ENCODE results near the gene TRIM54. TPM values are rescaled to one million over a fixed set of nuclear protein-coding genes. Genes with fewer than 3 reads are reported as not detected.
A peak's percentile ranks its signal among the peaks of the same experiment; 100 is the strongest.
"Not testable (repeated sequence)": the region's sequence is repeated elsewhere in the genome, so short reads cannot be mapped to it uniquely, and the experiment has no call there.

Gene TRIM54
- total RNA-seq, 1 experiment from 2014 or later: 5.5 TPM

- peak; percentile 97 for DNase-seq
- no peaks in the 10 kb centered on the region for H3K27me3 ChIP-seq (ENCODE audit: control insufficient read depth, insufficient read depth, low read length)
- peak within 1 kb of the TSS; percentile 55 for H3K4me3 ChIP-seq (ENCODE audit: insufficient read depth, low read depth, low read length)
- H3K36me3 ChIP-seq (replicated peaks; ENCODE audit: control insufficient read depth, insufficient read depth, low read length): peaks cover 7% of the 10 kb centered on the region
Observed at GRCh38 chr2:27322766-27323595, 40.8 kb downstream of the TRIM54 start, which contains the start of gene MPV17. Gene MPV17, minus strand, starts transcription at chr2:27323097. Its CDS starts 580 bp downstream, at chr2:27322517.

- peak; percentile 49 for DNase-seq
- H3K27me3 ChIP-seq (ENCODE audit: control insufficient read depth, insufficient read depth, low read length): no peaks in the 10 kb centered on the region
- peak overlapping the region; percentile 55 for H3K4me3 ChIP-seq (ENCODE audit: insufficient read depth, low read depth, low read length)
- peaks cover 14% of the 10 kb centered on the region for H3K36me3 ChIP-seq (replicated peaks; ENCODE audit: control insufficient read depth, insufficient read depth, low read length)
Observed at GRCh38 chr2:27323596-27324285, 41.5 kb downstream of the TRIM54 start.

GRCh38 chr2:27324720-27325119, 42.5 kb downstream of the TRIM54 start:
- no peak for DNase-seq
- Histone ChIP-seq H3K27me3 (ENCODE audit: control insufficient read depth, insufficient read depth, low read length) (no peaks in the 10 kb centered on the region), H3K36me3 (replicated peaks; ENCODE audit: control insufficient read depth, insufficient read depth, low read length) (peaks cover 23% of the 10 kb centered on the region), H3K4me3 (ENCODE audit: insufficient read depth, low read depth, low read length) (no peak overlapping the region)

GRCh38 chr2:27335311-27335710, 53.1 kb downstream of the TRIM54 start:
- Histone ChIP-seq H3K4me3 (ENCODE audit: insufficient read depth, low read depth, low read length) (no peak overlapping the region), H3K27me3 (ENCODE audit: control insufficient read depth, insufficient read depth, low read length) (no peaks in the 10 kb centered on the region), H3K36me3 (replicated peaks; ENCODE audit: control insufficient read depth, insufficient read depth, low read length) (peaks cover 42% of the 10 kb centered on the region)
- no peak for DNase-seq

- no peak overlapping the region for H3K4me3 ChIP-seq (ENCODE audit: insufficient read depth, low read depth, low read length)
- no peaks in the 10 kb centered on the region for H3K27me3 ChIP-seq (ENCODE audit: control insufficient read depth, insufficient read depth, low read length)
- no peak for DNase-seq
- H3K36me3 ChIP-seq (replicated peaks; ENCODE audit: control insufficient read depth, insufficient read depth, low read length): peaks cover 43% of the 10 kb centered on the region
Observed at GRCh38 chr2:27336173-27336572, 53.9 kb downstream of the TRIM54 start.

GRCh38 chr2:27347641-27348040, 65.4 kb downstream of the TRIM54 start:
- H3K27me3 ChIP-seq (ENCODE audit: control insufficient read depth, insufficient read depth, low read length): no peaks in the 10 kb centered on the region

GRCh38 chr2:27350106-27350693, 68.0 kb downstream of the TRIM54 start:
- no peaks in the 10 kb centered on the region for H3K27me3 ChIP-seq (ENCODE audit: control insufficient read depth, insufficient read depth, low read length)
- no peak overlapping the region for H3K4me3 ChIP-seq (ENCODE audit: insufficient read depth, low read depth, low read length)
- no peak for DNase-seq
- H3K36me3 ChIP-seq (replicated peaks; ENCODE audit: control insufficient read depth, insufficient read depth, low read length): no peaks in the 10 kb centered on the region

More at GRCh38 chr2:27347641-27348040, 65.4 kb downstream of the TRIM54 start:
- no peak overlapping the region for H3K4me3 ChIP-seq (ENCODE audit: insufficient read depth, low read depth, low read length)
- peaks cover 4% of the 10 kb centered on the region for H3K36me3 ChIP-seq (replicated peaks; ENCODE audit: control insufficient read depth, insufficient read depth, low read length)
- no peak for DNase-seq

GRCh38 chr2:27351802-27352598, 69.8 kb downstream of the TRIM54 start:
- no peaks in the 10 kb centered on the region for H3K36me3 ChIP-seq (replicated peaks; ENCODE audit: control insufficient read depth, insufficient read depth, low read length)
- no peak for DNase-seq
- H3K4me3 ChIP-seq (ENCODE audit: insufficient read depth, low read depth, low read length): no peak overlapping the region
- no peaks in the 10 kb centered on the region for H3K27me3 ChIP-seq (ENCODE audit: control insufficient read depth, insufficient read depth, low read length)

GRCh38 chr2:27353386-27353761, 71.1 kb downstream of the TRIM54 start:
- not testable (repeated sequence) for H3K4me3 ChIP-seq (ENCODE audit: insufficient read depth, low read depth, low read length); H3K27me3 ChIP-seq (ENCODE audit: control insufficient read depth, insufficient read depth, low read length); H3K36me3 ChIP-seq (replicated peaks; ENCODE audit: control insufficient read depth, insufficient read depth, low read length); DNase-seq

- no peaks in the 10 kb centered on the region for H3K27me3 ChIP-seq (ENCODE audit: control insufficient read depth, insufficient read depth, low read length)
- H3K36me3 ChIP-seq (replicated peaks; ENCODE audit: control insufficient read depth, insufficient read depth, low read length): no peaks in the 10 kb centered on the region; the same call in 1 of the 2 replicates
- no peak overlapping the region for H3K4me3 ChIP-seq (ENCODE audit: insufficient read depth, low read depth, low read length)
- DNase-seq: no peak
Observed at GRCh38 chr2:27353762-27354596, 71.8 kb downstream of the TRIM54 start.

GRCh38 chr2:27354597-27354927, 72.3 kb downstream of the TRIM54 start:
- no peak overlapping the region for H3K4me3 ChIP-seq (ENCODE audit: insufficient read depth, low read depth, low read length)
- no peaks in the 10 kb centered on the region; the same call in 1 of the 2 replicates for H3K36me3 ChIP-seq (replicated peaks; ENCODE audit: control insufficient read depth, insufficient read depth, low read length)
- no peaks in the 10 kb centered on the region for H3K27me3 ChIP-seq (ENCODE audit: control insufficient read depth, insufficient read depth, low read length)
- DNase-seq: no peak

GRCh38 chr2:27356056-27356381, 73.8 kb downstream of the TRIM54 start:
- peak overlapping the region; percentile 95 for H3K4me3 ChIP-seq (ENCODE audit: insufficient read depth, low read depth, low read length)
- H3K36me3 ChIP-seq (replicated peaks; ENCODE audit: control insufficient read depth, insufficient read depth, low read length): no peaks in the 10 kb centered on the region; the same call in 1 of the 2 replicates
- peak; percentile 69 for DNase-seq
- H3K27me3 ChIP-seq (ENCODE audit: control insufficient read depth, insufficient read depth, low read length): no peaks in the 10 kb centered on the region

GRCh38 chr2:27356382-27357181, 74.4 kb downstream of the TRIM54 start, which contains the start of gene GTF3C2:
Gene GTF3C2, minus strand, starts transcription at chr2:27356764. Its CDS starts 13,210 bp downstream, at chr2:27343554.
- H3K27me3 ChIP-seq (ENCODE audit: control insufficient read depth, insufficient read depth, low read length): no peaks in the 10 kb centered on the region
- no peaks in the 10 kb centered on the region; the same call in 1 of the 2 replicates for H3K36me3 ChIP-seq (replicated peaks; ENCODE audit: control insufficient read depth, insufficient read depth, low read length)
- peak within 1 kb of the TSS; percentile 95 for H3K4me3 ChIP-seq (ENCODE audit: insufficient read depth, low read depth, low read length)
- peak; percentile 95 for DNase-seq
